Measurements from ENCODE around the gene MEAK7.

MEAK7 gene

GRCh38 chr16:84466692-84467091, 37.8 kb downstream of the MEAK7 start:
- no peak for TF ChIP-seq ZNF274 (IDR thresholded peaks at IDR 0.05; ENCODE audit: low read depth, low read length)
- no peak overlapping the region for H3K4me3 ChIP-seq (ENCODE audit: low read length)

- no peak for TF ChIP-seq ZNF274 (IDR thresholded peaks at IDR 0.05; ENCODE audit: low read depth, low read length)
- no peak overlapping the region for H3K4me3 ChIP-seq (ENCODE audit: low read length)
Measured at GRCh38 chr16:84465154-84465553, 39.3 kb downstream of the MEAK7 start.

GRCh38 chr16:84464116-84464515, 40.3 kb downstream of the MEAK7 start:
- H3K4me3 ChIP-seq (ENCODE audit: low read length): no peak overlapping the region
- no peak for TF ChIP-seq ZNF274 (IDR thresholded peaks at IDR 0.05; ENCODE audit: low read depth, low read length)

GRCh38 chr16:84463221-84463620, 41.2 kb downstream of the MEAK7 start:
- TF ChIP-seq ZNF274 (IDR thresholded peaks at IDR 0.05; ENCODE audit: low read depth, low read length): no peak
- no peak overlapping the region for H3K4me3 ChIP-seq (ENCODE audit: low read length)

- no peak for TF ChIP-seq ZNF274 (IDR thresholded peaks at IDR 0.05; ENCODE audit: low read depth, low read length)
- H3K4me3 ChIP-seq (ENCODE audit: low read length): no peak overlapping the region
Measured at GRCh38 chr16:84462296-84463210, 41.9 kb downstream of the MEAK7 start.

GRCh38 chr16:84461413-84462295, 42.8 kb downstream of the MEAK7 start:
- no peak for TF ChIP-seq ZNF274 (IDR thresholded peaks at IDR 0.05; ENCODE audit: low read depth, low read length)
- no peak overlapping the region for H3K4me3 ChIP-seq (ENCODE audit: low read length)

- no peak overlapping the region for H3K4me3 ChIP-seq (ENCODE audit: low read length)
- TF ChIP-seq ZNF274 (IDR thresholded peaks at IDR 0.05; ENCODE audit: low read depth, low read length): no peak
Measured at GRCh38 chr16:84461029-84461412, 43.4 kb downstream of the MEAK7 start.

GRCh38 chr16:84460406-84461028, 43.9 kb downstream of the MEAK7 start:
- TF ChIP-seq ZNF274 (IDR thresholded peaks at IDR 0.05; ENCODE audit: low read depth, low read length): no peak
- H3K4me3 ChIP-seq (ENCODE audit: low read length): no peak overlapping the region

GRCh38 chr16:84459941-84460405, 44.5 kb downstream of the MEAK7 start:
- TF ChIP-seq ZNF274 (IDR thresholded peaks at IDR 0.05; ENCODE audit: low read depth, low read length): no peak
- no peak overlapping the region for H3K4me3 ChIP-seq (ENCODE audit: low read length)

GRCh38 chr16:84459533-84459894, 44.9 kb downstream of the MEAK7 start:
- no peak for TF ChIP-seq ZNF274 (IDR thresholded peaks at IDR 0.05; ENCODE audit: low read depth, low read length)
- H3K4me3 ChIP-seq (ENCODE audit: low read length): no peak overlapping the region

GRCh38 chr16:84458606-84459532, 45.6 kb downstream of the MEAK7 start:
- TF ChIP-seq ZNF274 (IDR thresholded peaks at IDR 0.05; ENCODE audit: low read depth, low read length): no peak
- no peak overlapping the region for H3K4me3 ChIP-seq (ENCODE audit: low read length)

- no peak for TF ChIP-seq ZNF274 (IDR thresholded peaks at IDR 0.05; ENCODE audit: low read depth, low read length)
- no peak overlapping the region for H3K4me3 ChIP-seq (ENCODE audit: low read length)
Measured at GRCh38 chr16:84455031-84455430, 49.4 kb downstream of the MEAK7 start.
